C1 segment of cervical spinal cord (tissue), 14 donors: ENCODE results near the gene SCG3.

Experiments
- DNase-seq, 14 donors: peaks; one replicate each; lab custom pipeline; 2025; lab: John Stamatoyannopoulos, UW

The SCG3 gene

DNA sequence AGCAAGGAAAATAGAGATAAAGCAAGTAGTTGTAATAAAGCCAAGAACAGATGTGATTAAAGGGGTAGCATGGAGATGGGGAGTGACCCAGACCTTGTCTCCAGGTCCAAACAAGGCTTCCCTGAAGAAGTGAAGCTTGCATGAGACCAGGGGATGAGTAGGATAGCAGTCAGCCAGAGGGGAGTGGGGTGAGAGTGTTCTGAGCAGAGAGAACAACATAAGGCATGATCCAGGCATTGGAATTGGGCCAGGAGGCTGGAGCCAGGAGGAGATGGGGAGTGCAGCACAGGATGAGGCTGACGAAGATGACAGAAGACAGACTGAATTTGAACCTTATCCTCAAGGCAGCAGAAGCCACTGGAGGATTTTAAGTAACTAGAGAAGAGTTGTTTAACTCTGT, 77.3 kb downstream of the SCG3 start:
- DNase-seq, result peak in 11 of 14 donors; percentile 18 to 90 (median 40)

DNA sequence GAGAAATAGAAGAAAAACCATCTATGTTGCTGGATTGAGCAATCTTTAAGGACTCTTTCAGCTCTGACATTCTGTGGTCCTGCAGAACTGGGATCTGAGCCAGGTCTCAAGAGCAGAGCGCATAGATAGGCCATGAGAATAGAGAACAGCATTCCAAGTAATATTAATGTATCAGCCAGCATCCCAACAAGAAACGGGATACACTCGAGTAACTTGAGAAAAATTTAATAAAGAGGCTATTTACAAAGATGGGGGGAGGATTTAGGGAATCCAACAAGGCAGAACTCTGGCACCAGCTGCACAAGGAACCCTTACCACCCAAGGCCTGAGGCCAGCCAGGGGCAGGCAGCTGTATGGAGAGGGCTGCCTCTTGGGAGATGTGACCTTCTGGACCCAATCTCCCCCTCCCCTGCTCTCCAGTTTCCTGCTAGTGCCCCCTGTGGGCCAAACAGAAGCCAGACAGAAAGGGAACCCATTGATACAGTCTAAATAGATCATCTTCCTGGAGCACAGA, 78.3 kb downstream of the SCG3 start:
- DNase-seq, result peak in 1 of 14 donors; percentile 22

DNA sequence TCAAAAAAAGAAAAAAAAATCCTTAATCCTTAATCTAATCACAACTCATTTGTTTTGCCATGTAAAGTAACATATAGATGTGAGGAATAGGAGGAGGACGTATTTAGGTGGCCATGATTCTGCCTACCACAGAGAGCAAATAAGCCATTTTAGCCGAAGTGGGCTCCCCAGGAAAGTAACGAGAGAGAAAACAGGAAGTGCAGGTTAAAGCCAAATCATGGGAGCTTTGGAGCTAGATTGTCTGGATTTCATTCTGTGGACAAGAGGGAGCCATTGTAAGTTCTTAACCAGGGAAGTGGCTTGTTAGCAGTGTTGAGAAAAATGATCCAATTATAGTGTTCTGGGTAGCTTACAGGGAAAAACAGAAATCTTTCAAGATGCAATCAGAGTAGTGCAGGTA, 79.5 kb downstream of the SCG3 start:
- DNase-seq, result no peak

DNA sequence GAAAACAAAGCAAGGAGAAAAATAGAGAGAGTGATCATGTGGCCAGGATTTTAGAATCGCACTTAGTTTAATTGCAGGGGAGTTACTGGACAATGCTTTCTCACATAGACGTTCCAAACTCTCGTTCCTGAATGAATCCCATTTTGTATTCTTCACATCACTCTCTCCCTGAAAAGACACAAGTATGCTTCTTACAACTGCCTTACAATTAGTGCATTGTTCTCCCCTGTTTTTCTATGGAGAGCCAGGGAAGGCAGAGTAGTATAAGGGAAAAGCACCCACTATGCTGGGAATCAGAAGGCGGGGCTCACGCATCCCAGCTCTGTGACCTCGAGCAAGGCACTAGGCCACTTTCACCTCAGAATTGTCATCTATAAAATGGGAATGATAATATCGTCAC, 84.4 kb downstream of the SCG3 start:
- peak in 6 of 14 donors; percentile 9 to 55 (median 26) for DNase-seq

DNA sequence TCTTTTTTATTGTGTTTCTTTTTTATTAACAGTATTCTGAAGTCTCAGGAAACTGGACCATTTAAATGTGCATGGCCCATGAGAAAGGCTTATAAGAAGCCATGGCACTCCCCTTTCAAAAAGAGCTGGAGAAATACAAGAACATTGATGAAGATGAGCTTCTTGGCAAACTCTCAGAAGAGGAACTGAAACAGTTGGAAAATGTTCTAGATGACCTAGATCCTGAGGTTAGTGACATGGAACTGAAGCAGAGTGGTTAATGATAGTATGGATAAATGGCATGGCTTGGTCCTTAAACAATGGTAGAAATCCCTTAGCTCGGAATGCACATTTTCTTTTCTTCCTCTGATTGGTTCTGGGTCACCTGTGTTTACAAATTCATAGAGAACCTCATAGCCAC, 85.0 kb downstream of the SCG3 start:
- DNase-seq, result no peak

DNA sequence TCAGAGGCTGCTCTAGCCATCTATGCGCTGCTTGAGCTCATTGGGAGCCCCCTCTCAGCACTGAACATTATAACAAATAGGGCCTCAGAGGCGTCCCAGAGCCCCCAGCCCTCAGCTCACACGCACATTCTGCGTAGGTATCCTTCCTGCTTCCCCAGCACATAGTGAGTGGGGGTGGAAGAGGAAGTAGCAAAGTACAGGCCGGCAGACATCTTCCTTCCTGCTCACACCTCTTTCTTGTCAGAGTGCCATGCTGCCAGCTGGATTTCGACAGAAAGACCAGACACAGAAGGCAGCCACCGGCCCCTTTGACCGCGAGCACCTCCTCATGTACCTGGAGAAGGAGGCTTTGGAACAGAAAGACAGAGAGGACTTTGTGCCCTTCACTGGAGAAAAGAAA, 86.7 kb downstream of the SCG3 start:
- DNase-seq, result no peak
